Breast epithelium (tissue), 4 donors: Measurements from ENCODE around the gene MRGPRG. TPM values are rescaled to one million over a fixed set of nuclear protein-coding genes. Genes with fewer than 3 reads are reported as not detected.

Experiments
- DNase-seq, 2 donors: peaks; one replicate each; pipeline ENCODE4 v3.0.0-alpha.2; 2019; ENCODE audit warnings: low spot score in 2 of 2
- H3K27ac ChIP-seq, 2 donors: fragments of 200-600 bp; sonication (generic) in 1 of 2; one replicate each; pipeline ENCODE4 v1.5.1; 2016 to 2019; ENCODE audit warnings: mild to moderate bottlenecking in 1 of 2
- H3K27me3 ChIP-seq, 2 donors: fragments of 200-600 bp; sonication (generic) in 1 of 2; one replicate each; pipeline versions ENCODE4 v1.5.1 to v1.6.0; 2017 to 2019; ENCODE audit warnings: control low read depth in 1 of 2, mild to moderate bottlenecking in 1 of 2
- H3K36me3 ChIP-seq: fragments of 200-600 bp; one replicate; pipeline ENCODE4 v1.5.1; 2019
- H3K4me1 ChIP-seq, 2 donors: fragments of 200-600 bp; sonication (generic); one replicate each; pipeline ENCODE4 v1.5.1; 2016 to 2019; ENCODE audit warnings: control low read depth in 1 of 2
- H3K4me3 ChIP-seq, 3 donors: fragments of 200-600 bp; sonication (generic); 1 replicate in 2 of 3; 2 replicates in 1 of 3; pipeline ENCODE4 v1.5.1; 2016 to 2019; ENCODE audit warnings: mild to moderate bottlenecking in 3 of 3, moderate library complexity in 2 of 3
- H3K9me3 ChIP-seq, 2 donors: fragments of 200-600 bp; sonication (generic) in 1 of 2; one replicate each; pipeline ENCODE4 v1.5.1; 2016 to 2019; ENCODE audit warnings: control low read depth in 1 of 2
- POLR2A ChIP-seq: fragments of 450-650 bp; IDR thresholded peaks from one replicate; pipeline ENCODE4 v1.6.1; 2016; ENCODE audit warnings: antibody characterized with exemption, mild to moderate bottlenecking, moderate library complexity
- POLR2AphosphoS5 ChIP-seq, 3 donors: sonication (generic); formaldehyde crosslinking; IDR thresholded peaks; one replicate each; pipeline ENCODE4 v1.6.1; 2017; ENCODE audit warnings: antibody characterized with exemption in 3 of 3
- intact Hi-C: fragments of 100-400 bp; cut with DNase I; formaldehyde crosslinking; loops from one replicate; pipeline ENCODE4 v1.15.1; 2023; ENCODE audit warnings: low total_unique reads
- total RNA-seq, 3 donors: library from RNA; depleted of rRNA; stranded (reverse); fragments of >200 nt; gene quantifications; one replicate each; pipeline ENCODE4 v1.1.0, GENCODE V29; 2016
- TF ChIP-seq, protein P1 (sequence below), 3 donors: fragments of 450-650 bp; IDR thresholded peaks; one replicate each; pipeline ENCODE4 v1.5.1; 2016 to 2017; ENCODE audit warnings: antibody characterized with exemption in 3 of 3, mild to moderate bottlenecking in 3 of 3, moderate library complexity in 3 of 3

Gene MRGPRG
- total RNA-seq, 3 donors from 2014 or later, result not detected

- Histone ChIP-seq H3K4me3 (no peak overlapping the region), H3K9me3 (no peaks in the 10 kb centered on the region), H3K27ac (no peak overlapping the region), H3K4me1 (no peaks in the 10 kb centered on the region), H3K36me3 (no peaks in the 10 kb centered on the region), H3K27me3 (no peaks in the 10 kb centered on the region)
- DNase-seq, result no peak
- TF ChIP-seq, protein P1, sequence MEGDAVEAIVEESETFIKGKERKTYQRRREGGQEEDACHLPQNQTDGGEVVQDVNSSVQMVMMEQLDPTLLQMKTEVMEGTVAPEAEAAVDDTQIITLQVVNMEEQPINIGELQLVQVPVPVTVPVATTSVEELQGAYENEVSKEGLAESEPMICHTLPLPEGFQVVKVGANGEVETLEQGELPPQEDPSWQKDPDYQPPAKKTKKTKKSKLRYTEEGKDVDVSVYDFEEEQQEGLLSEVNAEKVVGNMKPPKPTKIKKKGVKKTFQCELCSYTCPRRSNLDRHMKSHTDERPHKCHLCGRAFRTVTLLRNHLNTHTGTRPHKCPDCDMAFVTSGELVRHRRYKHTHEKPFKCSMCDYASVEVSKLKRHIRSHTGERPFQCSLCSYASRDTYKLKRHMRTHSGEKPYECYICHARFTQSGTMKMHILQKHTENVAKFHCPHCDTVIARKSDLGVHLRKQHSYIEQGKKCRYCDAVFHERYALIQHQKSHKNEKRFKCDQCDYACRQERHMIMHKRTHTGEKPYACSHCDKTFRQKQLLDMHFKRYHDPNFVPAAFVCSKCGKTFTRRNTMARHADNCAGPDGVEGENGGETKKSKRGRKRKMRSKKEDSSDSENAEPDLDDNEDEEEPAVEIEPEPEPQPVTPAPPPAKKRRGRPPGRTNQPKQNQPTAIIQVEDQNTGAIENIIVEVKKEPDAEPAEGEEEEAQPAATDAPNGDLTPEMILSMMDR (IDR thresholded peaks at IDR 0.05), result no peak
- TF ChIP-seq POLR2AphosphoS5 (IDR thresholded peaks at IDR 0.05) (no peak), POLR2A (no peak)
- intact Hi-C loops, result no loop called here
These were observed 36.7 kb downstream of the MRGPRG start for GRCh38 chr11:3181725-3182461.

DNA sequence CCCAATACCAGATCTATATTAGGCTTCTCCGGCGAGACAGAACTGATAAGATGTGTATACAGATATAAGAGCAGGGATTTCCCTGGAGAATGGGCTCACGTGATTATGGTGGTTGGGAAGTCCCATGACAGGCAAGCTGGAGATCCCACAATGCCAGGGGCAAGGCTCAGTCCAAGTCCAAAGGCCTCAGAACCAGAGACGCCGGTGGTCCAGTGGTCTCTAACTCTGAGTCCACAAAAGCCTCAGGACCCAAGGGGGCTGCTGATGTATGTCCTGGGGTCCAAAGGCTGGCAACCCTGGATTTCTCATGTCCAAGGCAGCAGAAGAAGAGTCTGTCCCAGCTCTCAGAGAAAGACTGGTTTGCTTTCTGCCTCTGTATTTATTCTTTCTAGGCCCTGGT is 37.7 kb downstream of the MRGPRG start:
- H3K27me3 ChIP-seq, result no peaks in the 10 kb centered on the region
- TF ChIP-seq POLR2AphosphoS5 (IDR thresholded peaks at IDR 0.05) (no peak), POLR2A (no peak)
- TF ChIP-seq, protein P1 (IDR thresholded peaks at IDR 0.05), result no peak
- intact Hi-C loops, result no loop called here
- H3K4me1 ChIP-seq, result no peaks in the 10 kb centered on the region
- H3K4me3 ChIP-seq, result no peak overlapping the region
- no peak overlapping the region for H3K27ac ChIP-seq
- no peak for DNase-seq
- no peaks in the 10 kb centered on the region for H3K36me3 ChIP-seq
- peaks cover 0 to 4% of the 10 kb centered on the region in 2 donors for H3K9me3 ChIP-seq

DNA sequence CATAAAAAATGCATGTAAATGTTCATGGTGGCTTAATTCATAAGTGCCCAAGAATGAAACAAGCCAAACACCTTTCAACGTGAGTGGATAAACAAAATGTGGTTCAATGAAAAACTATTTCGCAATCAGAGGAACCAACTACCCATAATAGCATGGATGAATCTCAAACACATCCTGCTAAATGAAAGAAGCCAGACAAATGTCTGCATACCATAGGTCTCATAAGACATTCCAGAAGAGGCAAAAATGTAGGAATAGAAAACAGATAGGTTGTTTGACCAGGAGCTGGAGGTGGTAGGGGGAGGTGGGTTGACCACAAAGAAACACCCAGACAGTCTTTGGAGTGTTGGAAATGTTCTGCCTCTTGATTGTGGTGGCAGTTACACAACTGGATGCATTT is 40.3 kb downstream of the MRGPRG start:
- no peak for DNase-seq
- intact Hi-C loops, result no loop called here
- no peak overlapping the region for H3K4me3 ChIP-seq
- no peak for TF ChIP-seq POLR2A
- no peak for TF ChIP-seq POLR2AphosphoS5 (IDR thresholded peaks at IDR 0.05)
- TF ChIP-seq, protein P1 (IDR thresholded peaks at IDR 0.05), result no peak
- H3K9me3 ChIP-seq, result peaks cover 0 to 4% of the 10 kb centered on the region in 2 donors
- no peak overlapping the region for H3K27ac ChIP-seq
- H3K4me1 ChIP-seq, result no peaks in the 10 kb centered on the region
- H3K27me3 ChIP-seq, result no peaks in the 10 kb centered on the region
- H3K36me3 ChIP-seq, result no peaks in the 10 kb centered on the region

DNA sequence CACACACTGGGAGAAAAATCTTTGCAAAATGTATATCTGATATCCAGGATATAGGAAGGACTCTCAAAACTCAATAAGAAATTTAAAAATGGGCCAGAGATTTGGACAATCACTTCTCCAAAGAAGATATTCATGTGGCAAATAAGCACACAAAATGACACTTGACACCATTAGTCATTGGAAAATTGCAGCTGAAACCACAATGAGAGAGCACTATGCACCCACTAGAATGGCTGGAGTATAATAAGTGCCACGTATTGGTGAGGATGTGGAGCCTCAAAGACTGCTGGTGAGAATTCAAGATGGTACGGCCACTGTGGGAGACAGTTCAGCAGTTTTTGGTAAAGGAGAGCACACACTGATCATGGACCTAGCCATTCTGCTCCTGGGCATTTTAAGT is 40.7 kb downstream of the MRGPRG start:
- Histone ChIP-seq H3K27ac (no peak overlapping the region), H3K4me1 (no peaks in the 10 kb centered on the region), H3K36me3 (no peaks in the 10 kb centered on the region), H3K9me3 (peaks cover 0 to 4% of the 10 kb centered on the region in 2 donors), H3K27me3 (no peaks in the 10 kb centered on the region), H3K4me3 (no peak overlapping the region)
- TF ChIP-seq, protein P1 (IDR thresholded peaks at IDR 0.05), result no peak
- TF ChIP-seq POLR2A, result no peak
- TF ChIP-seq POLR2AphosphoS5 (IDR thresholded peaks at IDR 0.05), result no peak
- intact Hi-C loops, result no loop called here
- no peak for DNase-seq

- H3K4me3 ChIP-seq, result no peak overlapping the region
- no peak for TF ChIP-seq POLR2A
- TF ChIP-seq POLR2AphosphoS5 (IDR thresholded peaks at IDR 0.05), result no peak
- TF ChIP-seq, protein P1 (IDR thresholded peaks at IDR 0.05), result no peak
- no peaks in the 10 kb centered on the region for H3K4me1 ChIP-seq
- intact Hi-C loops, result no loop called here
- no peak overlapping the region for H3K27ac ChIP-seq
- H3K36me3 ChIP-seq, result no peaks in the 10 kb centered on the region
- DNase-seq, result no peak
- no peaks in the 10 kb centered on the region for H3K27me3 ChIP-seq
- H3K9me3 ChIP-seq, result peaks cover 0 to 4% of the 10 kb centered on the region in 2 donors
These were observed 42.1 kb downstream of the MRGPRG start for GRCh38 chr11:3176487-3176886.
